GM04503 (cell line): ENCODE measurements around the gene RBBP8.
A peak's percentile ranks its signal among the peaks of the same experiment; 100 is the strongest.
"Not testable (repeated sequence)": the region's sequence is repeated elsewhere in the genome, so short reads cannot be mapped to it uniquely, and the experiment has no call there.

Experiments
- DNase-seq: peaks from one replicate; pipeline ENCODE4 v3.0.0-alpha.2; 2012; ENCODE audit warnings: low read depth

Gene RBBP8

DNA sequence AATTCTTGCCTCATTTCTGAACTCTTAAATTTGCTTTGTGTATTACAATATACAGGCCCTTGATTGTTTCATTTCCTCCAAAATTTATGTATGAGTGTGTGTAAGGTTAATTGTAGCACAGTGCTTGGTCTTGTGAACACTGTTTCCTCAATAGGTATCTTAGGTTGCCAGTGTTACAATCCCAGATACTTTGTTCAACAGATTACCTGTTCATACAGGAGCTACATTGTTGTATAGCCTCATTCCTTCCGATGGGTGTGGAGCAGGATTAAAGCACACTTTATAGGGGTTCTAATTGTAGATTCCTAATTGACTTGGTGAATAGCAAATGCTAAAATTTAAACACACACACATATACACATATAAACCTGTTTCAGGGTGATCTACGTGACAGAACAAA, 10.7 kb downstream of the RBBP8 start:
- DNase-seq: no peak

DNA sequence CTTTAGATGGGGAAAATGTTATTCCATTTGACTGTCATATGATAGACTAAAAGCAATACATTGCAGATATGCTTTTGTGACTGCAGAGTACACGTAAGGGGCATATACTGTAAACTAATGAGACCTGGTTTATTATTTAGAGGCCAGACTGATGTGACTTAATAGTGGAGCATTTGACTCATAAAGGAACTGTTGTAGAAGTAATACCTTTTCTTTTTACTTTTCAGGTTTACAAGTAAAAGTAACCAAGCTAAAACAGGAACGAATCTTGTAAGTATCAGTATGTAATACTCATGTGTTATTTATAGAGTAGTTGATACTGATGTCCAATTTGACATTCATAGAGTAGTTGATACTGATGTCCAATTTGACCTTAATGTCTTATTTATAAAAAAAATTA, 13.1 kb downstream of the RBBP8 start:
- no peak for DNase-seq

DNA sequence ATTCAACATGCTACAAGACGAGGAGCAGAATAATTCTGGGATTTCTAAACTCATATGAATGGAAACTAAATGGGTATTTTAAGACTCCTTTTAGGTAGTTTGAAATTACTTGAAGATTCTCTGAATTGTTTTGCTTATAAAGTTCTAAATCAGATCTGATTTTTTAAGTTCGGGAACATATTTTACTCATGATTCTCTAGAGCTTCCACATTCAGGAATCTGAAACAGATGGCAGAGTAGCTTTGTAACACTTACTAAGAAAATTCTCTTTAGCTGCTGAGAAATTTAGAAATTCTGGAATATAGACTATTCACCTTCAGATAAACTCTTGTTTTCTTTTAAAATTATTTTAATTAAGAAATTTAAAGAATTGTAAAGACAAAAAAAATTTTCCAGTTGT, 13.7 kb downstream of the RBBP8 start:
- DNase-seq: no peak

DNA sequence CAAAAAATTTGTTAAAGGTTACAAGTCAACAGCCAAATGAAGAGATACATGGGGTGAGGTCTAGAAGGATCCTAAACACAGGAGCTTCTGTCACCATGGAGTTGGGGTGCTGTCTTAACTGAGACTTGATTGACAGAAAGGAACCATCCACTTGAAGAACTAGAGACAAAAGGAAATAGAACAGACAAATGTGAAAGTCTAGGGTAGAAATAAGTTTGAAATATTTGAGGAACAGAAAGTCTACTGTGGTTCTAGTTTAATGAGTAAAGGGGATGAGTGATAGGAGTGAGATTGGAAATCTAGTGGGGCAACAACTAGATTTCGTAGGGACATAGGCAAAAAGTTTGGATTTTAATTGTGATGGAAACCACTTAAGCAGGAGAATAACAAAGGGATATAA, 18.7 kb downstream of the RBBP8 start:
- DNase-seq: no peak

DNA sequence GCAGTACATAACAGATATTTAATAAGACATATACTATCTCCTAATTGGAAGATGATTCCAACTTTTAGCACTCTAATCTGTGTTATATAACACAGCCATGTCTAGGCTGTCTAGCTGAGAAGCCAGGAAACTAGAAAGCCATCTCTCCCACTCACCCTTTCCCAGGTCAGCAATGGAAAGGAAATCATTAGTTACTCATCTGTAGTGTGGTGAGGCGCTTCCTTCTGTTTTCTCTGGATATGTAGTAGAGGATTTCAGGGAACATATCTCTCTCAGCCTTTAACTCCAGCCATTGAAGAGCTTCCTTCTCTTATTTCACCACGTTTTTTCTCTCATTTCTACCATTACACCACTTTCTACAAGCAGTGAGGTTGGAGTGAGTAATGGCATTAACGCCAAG, 19.4 kb downstream of the RBBP8 start:
- DNase-seq: no peak

DNA sequence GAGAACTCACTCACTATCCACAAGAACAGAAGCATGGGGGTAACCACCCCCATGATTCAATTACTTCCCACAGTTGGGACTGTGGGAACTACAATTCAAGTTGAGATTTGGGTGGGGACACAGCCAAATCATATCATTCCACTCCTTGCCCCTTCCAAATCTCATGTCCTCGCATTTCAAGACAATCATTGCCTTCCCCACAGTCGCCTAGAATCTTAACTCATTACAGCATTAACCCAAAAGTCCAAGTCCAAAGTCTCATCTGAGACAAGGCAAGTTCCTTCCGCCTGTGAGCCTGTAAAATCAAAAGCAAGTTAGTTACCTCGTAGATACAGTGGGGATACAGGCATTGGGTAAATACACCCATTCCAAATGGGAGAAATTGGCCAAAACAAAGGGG, 20.9 kb downstream of the RBBP8 start:
- DNase-seq: not testable (repeated sequence)

DNA sequence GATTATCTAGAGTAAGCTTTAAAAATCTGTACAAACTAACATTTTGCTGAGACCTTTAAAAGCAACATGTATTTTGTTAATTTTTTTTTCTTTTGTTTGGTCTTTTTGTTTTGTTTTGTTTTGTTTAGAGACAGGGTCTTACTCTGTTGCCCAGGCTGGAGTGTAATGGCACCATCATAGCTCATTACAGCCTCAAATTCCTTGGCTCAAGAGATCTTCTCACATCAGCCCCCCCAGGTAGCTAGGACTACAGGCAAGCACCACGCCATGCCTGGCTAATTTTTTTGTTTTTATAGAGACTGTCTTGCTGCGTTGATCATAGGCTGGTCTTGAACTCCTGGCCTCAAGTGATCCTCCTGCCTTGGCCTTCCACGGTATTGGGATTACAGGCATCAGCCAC, 23.1 kb downstream of the RBBP8 start:
- no peak for DNase-seq

DNA sequence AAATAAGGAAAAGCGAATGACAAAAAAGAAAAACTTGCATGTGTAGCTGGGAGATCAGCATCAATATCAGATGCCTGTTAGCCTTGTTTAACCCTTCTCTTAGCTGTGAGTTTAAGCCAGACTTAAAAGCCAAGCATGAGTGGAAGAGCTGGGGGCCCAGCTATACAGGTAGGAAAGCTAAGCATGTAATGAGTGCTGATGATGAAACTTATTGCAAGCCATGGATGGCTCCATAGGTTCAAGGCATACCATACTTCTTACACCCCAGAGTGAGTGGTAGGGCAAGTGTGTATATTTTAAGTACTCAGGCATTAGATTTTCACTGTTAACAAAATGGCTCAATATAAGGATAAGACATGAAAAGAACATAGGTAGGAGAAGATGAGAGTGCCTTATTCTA, 28.0 kb downstream of the RBBP8 start:
- DNase-seq: no peak

DNA sequence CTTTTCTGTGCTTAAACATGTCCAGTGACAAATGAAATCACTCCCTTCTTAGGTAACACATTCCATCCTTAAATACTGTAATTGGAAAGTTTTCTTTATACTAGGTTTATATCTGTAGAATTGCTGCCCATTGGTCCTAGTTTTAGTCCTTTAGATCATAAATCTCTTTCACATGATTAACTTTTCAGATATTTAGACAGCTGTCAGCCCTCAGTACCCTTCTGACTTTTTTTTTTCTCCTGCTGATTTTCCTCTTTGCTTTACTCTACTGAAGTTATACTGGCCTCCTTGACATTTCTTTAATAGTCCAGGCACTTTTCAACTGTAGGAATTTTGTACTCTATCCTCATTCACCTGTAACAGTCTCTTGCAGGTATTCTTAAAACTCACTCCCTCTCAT, 28.9 kb downstream of the RBBP8 start:
- DNase-seq: no peak

DNA sequence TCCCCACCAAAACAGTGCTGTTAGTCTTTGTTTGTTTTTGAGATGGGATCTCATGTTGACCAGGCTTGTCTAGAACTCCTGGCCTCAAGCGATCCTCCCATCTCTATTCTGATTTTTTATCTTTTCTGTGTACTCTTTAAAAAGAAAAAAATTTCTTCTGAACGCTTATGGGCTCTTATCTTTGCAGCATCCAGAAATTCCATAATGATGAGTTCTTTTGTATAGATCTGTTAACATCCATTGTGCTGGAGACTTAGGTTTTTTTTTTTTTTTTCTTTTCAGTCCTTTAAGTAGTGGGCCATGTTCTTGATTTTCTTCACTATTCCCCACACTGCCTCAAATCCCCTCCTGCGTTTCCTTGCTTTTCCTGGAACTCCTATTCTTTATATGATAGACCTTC, 31.0 kb downstream of the RBBP8 start:
- DNase-seq: no peak

DNA sequence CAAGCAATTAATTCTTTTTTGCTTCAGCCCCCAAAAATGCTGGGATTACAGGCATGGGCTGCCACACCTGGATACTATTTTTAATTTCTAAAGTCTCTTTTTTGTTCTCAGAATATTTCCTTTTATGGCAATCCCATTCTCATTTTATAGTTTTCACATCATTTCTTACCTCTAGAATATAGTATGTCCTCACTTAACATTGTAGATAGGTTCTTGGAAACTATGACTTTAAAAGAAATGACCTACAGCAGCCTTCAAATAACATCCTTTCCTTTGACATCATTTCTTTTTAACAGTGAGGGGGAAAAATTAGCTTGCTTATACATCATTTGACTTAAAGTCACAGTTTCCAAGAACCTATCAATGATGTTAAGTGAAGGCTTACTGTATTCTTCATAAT, 31.6 kb downstream of the RBBP8 start:
- DNase-seq: no peak

DNA sequence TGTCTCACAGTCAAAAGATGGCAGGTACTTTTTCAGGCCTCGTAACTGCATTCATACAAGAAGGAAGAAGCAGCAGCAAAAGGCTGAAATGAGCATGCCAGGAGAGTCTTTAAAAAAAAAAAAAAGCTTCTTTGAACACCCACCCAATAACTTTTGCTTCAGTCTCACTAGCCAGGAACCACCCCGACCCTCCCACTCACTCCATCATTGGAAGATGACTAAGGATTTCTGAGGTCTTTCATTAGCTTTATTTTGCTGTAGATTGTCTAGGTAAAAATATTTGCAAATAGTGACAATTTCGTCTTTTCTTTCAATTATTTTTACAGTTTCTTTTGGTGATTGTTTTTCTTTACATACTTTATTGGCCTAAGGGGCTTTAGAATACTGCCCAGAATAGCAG, 37.9 kb downstream of the RBBP8 start:
- no peak for DNase-seq

DNA sequence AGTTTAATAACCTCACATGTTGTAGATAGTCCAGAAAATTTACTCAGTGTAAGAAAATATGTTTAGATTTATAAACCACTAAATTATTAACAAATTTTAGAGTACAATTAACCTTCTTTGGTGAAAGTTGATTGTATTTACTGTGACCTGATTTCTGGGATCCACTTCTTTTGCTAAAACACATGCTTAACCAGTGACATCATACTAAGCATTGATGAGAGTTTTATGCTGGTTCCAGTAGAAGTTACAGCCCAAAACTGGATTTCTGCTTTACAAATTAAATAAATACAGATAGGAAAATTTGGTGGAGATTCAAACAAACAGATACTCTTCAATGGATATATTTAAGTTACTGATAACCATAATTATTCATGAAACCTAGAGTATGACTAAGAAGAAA, 40.9 kb downstream of the RBBP8 start:
- no peak for DNase-seq

DNA sequence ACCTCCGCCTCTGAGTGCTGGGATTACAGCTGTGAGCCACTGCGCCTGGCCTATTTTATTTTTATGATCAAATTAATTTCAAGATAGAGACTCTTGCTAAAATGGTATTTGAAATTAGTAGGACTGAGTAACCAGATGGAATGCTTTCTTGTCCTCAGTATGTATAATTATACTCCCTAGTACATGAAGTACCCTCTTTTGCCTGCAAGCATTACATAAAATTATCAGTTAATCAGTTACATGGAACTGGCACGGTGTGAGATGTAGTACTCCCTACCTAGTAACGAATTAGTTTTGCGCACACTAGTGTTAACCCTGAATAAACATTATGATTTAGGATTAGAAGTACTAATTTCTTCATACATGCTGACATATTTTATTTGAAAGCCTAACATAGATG, 41.6 kb downstream of the RBBP8 start:
- DNase-seq: no peak

DNA sequence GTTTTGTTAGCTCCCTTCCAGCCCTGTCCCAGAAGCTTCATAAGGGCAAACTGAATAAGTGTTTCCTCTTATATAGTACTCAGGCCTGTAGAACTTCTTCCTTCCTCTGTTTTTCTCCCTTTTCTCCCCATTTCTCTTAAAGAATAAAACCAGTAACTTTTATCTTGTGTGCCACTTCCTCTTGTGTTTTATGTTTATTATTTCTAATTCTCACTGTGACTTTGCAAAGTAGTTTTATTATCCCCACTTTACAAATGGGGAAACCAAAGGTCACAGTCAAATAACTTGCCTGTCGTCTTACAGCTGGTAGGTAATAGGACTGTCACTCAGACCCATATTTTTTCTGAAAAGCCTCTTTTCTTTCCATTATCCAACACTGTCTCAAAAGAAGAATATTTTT, 42.4 kb downstream of the RBBP8 start:
- DNase-seq: no peak

DNA sequence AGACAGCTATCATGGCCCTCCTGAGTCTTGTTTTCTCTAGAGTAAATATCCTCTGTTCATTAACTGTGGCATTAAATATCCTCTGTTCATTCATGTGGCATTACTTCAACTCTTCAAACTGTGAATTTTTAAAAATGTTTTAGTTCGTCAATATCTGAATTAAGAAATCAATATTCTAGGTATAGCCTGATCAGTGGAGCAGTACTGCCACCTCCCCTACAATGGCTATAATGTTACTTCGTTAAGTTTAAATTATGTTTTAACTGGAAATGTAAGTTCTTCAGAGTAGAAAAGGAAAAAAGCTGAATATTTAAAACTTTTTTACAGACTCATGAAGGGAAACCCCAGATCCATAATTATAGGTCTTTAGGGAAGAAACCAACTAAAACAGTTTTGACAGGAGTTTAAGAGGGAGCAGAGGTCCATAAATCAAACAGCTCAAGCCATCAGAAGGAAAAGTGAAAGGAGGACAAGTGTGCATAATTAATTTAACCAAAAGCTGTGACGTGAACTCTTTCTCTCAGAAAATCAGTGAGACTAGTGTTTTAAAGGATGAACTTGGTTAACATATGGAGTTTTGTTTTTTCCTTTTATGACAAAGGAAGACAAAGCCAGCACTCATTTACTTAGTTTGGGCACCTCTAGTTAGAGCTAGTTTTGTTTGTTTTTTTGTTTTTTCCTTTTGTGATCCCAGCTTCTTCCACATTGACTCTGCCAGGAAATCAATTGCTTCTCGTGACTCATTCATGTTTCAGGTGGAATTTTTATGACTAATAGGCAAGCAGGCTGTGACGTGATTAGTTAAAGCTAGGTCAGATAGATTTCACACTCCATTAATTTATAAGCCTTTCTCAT, 44.9 kb downstream of the RBBP8 start:
- DNase-seq: peak; percentile 56

DNA sequence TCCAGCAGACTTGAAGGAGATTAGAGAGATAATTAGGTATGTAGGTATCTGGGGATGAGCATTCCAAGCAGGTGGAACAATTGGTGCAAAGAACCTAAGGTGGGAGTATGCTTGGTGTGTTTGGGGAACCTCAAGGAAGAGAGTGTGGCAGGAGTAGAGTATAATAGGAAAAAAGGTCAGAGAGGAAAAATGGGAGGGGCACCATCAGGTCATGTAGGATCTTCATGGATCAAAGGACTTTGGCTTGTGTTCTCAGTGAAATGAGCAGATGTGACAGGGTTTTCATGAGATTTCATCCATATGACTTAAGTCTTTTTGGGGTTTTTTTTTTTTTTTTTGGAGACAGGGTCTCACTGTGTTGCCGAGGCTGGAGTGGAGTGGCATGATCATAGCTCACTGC, 47.3 kb downstream of the RBBP8 start:
- no peak for DNase-seq

DNA sequence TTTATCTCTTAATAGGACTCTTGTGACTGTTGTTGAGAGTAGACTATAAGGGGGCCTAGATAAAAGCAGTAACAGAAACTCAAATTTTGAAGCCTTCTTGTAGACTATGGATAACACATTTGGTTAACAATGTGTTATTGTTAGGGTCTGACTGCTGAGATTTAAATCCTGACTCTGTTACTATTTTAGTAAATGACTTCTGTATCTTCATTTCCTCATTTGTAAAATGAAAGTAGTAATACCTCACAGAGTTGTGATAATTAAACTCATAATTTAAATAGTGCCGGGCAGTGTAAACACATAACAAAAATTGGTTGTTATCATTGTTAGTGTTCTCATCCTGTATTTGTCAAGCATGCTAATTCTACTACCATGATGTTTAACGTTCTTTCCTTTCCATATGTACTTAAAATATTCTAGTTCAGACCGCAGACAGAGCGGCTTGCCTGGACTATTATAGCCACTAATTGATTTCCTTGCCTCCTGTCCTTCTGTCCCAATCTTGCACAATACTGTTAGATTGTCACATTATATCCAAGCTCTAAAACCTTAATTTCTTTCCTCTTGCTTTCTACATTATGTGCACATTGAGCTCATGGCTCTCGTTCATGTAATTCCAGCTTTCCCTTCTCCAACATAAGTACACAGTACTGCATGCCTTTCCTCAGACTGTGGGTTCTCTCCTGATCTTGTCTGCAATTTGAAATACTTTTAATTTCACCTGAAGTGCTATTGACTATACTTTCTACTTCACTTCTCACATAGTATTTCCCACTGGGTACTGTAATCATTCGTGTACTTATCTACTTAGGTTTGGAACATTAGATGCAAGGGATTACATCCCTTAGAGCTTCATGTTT, 48.4 kb downstream of the RBBP8 start:
- no peak for DNase-seq

DNA sequence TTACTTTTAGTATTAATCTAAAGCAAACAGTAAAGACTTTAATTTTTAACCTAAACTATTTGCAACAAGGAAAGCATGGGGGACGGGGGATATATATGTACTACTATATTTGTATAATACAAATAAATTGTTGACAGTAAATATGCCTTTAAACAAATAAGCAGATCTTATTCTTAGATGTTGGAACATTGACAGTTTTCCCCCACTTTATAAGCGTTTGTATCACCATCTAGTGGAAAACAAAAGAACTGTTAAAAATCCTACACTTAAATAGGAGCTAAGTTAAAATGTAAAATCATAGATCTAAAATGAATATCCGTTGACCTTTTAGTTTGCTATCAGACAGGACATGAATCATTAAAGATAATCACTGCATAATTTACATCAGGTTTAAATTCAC, 50.0 kb downstream of the RBBP8 start:
- DNase-seq: no peak

DNA sequence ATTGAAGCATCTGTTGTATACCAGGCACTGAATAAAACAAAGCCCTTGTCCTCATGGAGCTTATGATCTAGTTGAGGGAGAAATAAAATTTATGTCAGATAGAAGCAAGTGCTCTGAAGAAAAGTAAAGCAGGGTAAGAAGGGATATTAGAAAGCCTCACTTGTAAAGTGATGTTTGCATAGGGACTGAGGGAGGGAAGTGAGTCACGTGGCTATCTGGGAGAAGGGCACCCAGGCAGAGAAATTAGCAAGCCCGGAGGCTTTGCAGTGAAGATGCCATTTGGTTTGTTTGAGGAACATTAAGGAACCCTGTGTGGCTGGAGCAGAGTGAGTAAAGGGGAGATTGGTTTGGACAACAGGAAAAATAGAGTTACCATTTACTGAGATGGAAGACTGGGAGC, 52.1 kb downstream of the RBBP8 start:
- DNase-seq: no peak

DNA sequence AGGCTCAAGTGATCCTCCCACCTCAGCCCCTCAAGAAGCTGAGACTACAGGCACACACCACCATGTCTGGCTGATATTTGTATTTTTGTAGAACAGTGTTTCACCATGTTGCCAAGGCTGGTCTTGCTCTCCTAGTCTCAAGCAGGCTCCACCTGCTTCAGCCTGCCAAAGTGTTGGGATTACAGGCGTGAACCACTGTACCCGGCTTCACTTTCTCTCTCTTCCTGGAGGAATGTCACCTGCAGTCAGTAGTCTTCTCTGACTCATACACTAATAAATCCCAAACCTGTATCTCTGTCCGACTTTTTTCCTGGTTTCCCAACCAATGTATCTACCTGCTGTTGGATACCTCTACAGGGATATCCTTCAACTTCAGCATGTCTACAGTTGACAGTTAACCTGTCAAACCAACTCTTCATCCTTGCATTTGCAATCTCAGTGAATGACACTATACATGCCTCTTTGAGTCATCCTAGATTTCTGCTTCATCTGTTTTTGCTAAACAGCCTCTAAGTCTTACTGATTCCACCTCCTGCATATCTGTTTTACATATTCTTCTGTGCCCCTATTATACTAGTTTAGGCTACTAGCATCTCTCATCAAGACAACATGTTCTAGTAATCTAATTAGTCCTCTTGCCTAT, 54.5 kb downstream of the RBBP8 start:
- DNase-seq: no peak

DNA sequence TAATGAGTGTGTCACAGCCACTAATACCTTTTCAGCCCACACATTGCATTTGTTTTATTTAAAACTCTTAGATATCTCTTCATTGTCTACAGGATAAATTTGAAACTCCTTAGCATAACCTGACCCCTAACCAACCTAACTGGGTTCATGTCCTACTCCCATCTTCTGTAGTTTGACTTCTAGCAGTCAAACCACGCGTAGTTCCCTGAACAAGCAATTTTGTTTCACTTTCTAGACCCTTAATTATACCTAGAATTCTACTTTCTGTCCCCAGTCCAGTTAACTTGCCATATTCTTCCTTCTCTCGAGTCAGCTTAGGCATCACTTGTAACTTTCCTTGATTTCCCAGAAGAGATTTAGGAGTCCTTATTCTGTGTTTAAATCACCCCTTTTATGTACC, 55.1 kb downstream of the RBBP8 start:
- DNase-seq: no peak

DNA sequence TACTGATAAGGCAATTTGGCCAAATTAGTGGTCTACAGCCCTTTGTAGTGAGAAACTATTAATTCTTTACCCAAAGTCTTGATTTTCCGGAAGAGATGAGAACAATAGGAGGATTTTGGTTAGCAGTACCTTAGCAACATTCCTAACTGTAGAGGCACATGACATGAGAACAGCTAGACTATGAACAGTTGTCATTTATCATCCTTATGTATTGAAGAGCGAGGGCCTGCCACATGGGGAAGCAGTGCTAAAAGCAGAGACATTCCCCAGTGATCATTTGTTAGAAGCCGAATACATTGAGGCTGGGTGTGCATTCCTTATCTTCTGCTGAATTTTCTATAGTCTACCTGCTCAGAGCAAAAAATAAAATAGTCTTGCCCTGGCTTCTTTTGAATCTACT, 65.2 kb downstream of the RBBP8 start:
- no peak for DNase-seq
